ENCODE results near the gene UBB.

DNA sequence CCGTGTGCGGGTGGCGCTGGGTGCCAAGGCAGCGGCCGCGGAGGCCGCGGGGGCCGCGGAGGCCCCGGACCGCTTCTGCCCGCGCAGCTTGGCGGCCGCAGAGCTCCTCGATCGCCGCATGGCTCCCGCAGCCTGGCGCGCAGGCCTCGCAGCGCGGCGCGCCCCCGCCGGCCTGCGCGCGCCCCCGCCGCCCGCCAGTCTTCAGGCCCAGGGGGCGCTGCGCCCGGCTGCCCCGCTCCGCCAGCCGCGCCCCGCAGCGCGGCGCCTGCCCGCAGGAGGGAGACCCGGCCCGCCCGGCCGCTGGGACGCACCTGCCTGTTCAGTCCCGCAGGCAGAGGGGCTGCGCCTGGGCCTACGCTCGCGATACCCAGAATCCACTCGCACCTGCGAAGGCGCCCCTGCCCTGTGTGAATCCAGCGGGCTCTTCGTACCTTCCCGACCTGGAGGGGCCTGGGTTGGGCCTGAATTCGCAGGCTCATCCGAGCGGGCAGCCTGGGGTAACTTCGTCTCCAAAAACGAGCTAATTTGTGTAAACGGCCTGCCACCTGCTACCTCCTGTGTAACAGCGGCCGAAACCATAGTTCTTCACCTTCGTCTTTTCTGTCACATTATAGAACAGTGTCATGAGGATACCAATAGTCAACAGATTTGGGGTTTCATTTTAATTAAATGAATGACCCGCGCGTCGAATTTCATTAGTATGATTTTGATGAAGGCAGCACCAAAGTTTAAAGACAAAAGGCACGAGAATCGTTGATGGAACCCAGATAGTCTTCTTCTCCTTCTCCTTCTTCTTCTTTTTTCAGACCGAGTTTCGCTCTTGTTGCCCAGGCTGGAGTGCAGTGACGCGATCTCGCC, 27.3 kb upstream of the UBB start, which contains the start of gene CENPV:
- TF ChIP-seq EZH2 (IDR thresholded peaks at IDR 0.05; ENCODE audit: borderline replicate concordance, insufficient read depth, low read length, poor library complexity, severe bottlenecking) (no peak), MXI1 (conservative IDR thresholded peaks at IDR 0.05; ENCODE audit: poor library complexity, severe bottlenecking) (no peak), CTCF (IDR thresholded peaks at IDR 0.05; ENCODE audit: poor library complexity, severe bottlenecking) (peak; percentile 57), EP300 (conservative IDR thresholded peaks at IDR 0.05; ENCODE audit: poor library complexity, severe bottlenecking) (no peak), SMC3 (conservative IDR thresholded peaks at IDR 0.05; ENCODE audit: poor library complexity) (no peak), REST (IDR thresholded peaks at IDR 0.05; ENCODE audit: borderline replicate concordance) (no peak)
